Measurements from ENCODE around the gene RPS3A.
"Not testable (repeated sequence)": the region's sequence is repeated elsewhere in the genome, so short reads cannot be mapped to it uniquely, and the experiment has no call there.

RPS3A gene

DNA sequence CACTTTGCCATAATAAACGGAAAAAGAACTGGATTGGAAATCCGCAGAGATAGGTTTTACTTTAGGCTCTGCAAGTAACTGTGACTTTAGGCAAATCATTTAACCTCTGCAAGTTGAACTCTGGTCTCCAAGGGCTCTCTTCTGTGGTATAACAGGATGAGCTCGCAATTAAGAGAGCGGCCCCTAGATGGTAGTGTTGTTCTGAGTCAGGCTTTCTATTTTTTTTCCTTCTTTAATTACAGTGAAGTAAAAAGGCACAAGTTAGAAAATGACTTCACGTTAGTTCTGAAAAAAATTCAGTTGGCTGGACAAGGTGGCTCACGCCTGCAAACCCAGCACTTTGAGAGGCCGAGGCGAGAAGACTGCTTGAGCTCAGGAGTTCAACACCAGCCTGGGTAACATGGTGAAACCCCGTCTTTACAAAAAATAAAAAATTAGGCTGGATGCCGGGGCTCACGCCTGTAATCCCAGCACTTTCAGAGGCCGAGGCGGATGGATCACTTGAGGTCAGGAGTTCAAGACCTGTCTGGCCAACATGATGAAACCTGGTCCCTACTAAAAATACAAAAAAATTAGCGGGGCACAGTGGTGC is 18.0 kb downstream of the RPS3A start:
- no peak for DNase-seq

DNA sequence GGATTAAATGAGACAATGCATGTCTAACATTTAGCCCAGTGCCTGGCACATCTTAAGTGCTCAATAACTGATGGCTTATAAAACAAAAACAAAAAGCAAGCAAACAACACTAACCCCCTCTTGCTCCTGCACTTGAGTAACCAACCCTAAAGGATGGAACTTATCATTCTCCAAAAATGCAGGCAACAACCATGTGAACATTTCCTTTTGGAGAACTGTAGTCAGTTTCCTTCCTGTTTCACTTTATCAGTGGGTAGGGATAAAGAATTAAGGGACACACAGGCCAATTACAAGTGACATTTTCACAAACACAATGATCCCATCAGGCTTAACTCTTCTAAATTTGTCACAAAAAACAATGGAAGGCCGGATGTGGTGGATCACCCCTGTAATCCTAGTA is 30.4 kb downstream of the RPS3A start:
- no peak for DNase-seq

DNA sequence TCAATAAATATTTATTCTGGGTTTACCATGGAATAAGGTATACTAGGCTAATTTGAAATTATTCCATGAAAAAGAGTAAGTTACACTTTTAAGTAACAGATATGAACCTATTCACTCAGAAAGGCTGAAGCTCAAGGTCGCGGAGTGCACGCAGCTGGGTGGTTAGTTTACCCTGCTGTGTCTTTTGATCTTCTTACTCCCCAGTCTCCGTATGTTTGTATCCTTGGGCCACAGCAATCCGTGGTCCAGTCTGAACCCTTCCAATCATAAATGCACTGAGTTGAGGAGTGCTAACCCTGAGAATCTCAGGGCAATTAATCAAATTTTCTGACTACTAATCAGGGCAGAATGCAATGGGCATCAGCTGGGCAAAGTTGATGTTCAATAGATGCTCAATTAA is 33.9 kb downstream of the RPS3A start:
- DNase-seq: no peak

DNA sequence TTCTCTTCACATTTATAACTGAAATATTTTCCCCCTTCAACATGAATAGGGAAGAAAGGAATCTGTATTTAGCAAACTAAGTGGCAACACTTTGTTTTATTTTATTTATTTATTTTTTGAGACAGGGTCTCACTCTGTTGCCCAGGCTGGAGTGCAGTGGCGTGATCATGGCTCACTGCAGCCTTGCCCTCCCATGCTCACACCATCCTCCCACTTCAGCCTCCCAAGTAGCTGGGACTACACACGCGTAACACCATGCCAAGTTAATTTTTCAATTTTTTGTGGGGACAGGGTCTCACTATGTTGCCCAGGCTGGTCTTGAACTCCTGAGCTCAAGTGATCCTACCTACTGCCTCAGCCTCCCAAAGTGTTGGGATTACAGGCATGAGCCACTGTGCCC is 36.6 kb downstream of the RPS3A start:
- not testable (repeated sequence) for DNase-seq

DNA sequence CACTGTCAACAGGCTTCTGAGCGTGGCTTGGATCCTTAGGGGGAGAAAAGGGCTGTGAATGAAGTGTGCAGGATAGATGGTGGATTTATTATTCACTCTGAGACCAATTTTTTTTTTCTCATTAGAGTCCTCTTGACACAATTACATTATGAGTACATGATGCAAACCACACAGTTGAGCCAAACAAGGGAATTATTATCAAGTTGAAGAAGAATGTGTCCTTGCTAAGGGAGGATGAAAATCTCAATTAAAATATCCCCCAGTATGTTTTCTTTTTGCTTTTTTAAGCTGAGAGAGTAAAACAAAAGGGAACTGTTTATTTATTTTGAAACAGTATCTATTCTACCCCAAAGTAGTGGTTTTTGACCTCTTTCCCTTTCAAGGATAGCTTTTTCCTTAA is 40.4 kb downstream of the RPS3A start:
- no peak for DNase-seq

DNA sequence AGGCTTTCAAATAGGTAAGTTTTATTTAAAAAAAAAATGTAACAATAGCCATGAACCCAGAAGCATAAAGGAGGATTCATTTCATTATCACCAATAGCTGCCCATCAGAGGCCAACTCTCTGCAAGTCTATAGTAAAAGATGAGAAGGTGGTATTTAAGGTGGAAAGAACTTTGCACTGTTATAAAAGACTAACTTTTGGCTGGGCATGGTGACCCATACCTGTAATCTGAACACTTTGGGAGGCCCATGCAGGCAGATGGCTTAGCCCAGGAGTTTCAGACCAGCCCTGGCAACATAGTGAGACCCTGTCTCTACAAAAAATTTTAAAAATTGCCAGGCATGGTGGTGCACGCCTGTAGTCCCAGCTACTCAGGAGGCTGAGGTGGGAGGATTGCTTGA is 43.3 kb downstream of the RPS3A start:
- no peak for DNase-seq

DNA sequence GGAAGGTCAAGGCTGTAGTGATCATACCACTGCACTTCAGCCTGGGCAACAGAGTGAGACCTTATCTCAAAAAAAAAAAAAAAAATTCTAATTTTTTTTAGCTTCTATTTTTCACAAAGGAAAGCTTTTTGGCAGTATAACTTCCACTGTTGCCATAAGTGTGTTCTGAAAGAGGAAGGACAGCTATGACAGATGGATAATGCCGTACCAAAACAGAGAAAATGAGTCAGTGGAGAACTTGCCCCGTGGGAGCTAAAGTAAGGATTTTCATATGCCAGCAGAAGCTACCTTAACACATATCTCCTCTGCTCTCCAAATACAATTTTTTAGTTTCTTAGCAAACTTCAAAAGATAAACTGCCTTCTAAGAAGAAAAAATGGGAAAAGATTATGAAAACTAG is 43.7 kb downstream of the RPS3A start:
- no peak for DNase-seq

DNA sequence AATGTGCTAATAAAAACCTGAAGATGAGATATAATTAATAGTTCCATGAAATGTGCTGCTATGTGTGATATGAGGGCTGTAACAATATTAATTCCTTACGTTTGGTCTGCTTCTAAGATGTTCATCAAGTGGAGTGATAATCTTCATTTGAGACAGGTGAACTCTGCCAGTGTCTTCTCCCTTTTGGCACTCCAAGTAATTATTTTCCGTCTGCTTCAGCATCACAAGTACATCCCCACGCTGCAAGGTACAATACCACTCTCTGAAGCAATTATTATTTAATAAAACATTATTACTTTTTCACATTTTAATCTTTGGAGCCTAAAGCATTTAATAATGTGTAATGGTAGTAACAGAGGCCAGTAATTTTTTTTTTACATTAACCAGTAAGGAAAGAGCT is 44.4 kb downstream of the RPS3A start:
- no peak for DNase-seq

DNA sequence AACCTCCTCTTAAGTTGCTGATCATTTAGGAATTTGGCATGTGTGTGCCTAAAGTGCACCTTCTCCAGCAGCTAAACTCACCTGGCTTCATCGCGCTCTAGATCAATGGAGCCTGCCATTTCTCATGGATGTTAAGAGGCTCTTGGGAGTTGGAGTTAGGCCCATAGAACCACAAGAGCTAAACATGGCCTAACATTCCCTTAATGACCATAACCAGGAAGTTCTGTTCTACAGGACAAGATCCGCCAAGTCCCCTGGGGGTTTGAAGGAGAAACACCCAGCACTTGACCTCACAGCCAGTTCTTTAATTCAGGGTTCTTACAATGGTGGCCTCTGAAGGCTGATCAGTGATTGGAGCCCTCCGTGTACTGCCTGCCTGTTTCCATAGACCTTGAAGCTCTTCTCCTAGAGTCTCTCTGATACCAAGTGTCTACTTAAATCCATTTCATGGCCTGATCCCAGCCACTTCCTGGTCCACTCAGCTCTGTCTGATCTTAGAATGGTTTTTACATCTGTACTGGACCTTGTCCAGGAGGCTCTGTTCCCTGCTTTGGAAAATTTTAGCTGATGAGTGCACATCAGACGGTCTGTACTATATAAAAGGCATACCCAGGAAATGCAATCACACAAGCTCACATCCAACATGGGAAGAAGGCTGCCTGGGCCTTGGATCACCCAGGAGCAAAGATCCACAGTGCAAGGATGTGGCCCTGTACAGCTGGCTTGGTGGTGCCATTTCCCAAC is 45.1 kb downstream of the RPS3A start:
- no peak for DNase-seq

DNA sequence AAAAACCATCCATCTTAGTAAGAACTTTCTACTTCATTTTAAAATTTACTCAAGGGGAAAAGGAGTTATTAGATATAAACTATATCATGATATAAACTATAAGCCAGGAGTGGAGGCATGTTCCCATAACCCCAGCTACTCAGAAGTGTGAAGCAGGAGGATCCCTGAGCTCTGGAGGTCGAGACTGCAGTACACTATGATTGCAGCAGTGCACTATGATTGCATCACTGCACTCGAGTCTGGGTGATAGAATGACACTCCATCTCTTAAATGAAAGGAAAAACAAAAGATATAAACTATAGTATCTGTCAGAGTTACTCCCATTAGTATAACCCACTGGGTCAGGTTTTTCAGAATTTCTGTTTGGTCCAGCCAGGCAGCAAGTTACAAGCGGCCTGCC is 47.6 kb downstream of the RPS3A start:
- no peak for DNase-seq

DNA sequence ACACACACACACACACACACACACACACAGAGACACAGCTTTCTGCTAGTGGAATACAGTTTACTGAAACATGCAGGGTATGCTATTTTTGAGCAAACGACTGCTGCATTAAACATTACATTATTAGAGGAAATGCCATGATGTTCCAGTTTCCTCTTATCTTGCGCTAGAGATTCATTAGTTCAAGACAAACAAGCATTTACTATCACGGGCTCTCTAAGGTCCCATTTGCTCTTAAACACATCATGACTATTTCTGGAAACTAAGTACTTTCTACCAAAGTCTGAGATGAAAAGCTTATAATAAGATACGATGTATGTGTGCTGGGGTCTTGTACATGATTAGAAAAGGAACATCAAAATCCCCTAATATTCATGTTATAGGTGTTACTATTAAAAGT is 48.8 kb downstream of the RPS3A start:
- DNase-seq: no peak

DNA sequence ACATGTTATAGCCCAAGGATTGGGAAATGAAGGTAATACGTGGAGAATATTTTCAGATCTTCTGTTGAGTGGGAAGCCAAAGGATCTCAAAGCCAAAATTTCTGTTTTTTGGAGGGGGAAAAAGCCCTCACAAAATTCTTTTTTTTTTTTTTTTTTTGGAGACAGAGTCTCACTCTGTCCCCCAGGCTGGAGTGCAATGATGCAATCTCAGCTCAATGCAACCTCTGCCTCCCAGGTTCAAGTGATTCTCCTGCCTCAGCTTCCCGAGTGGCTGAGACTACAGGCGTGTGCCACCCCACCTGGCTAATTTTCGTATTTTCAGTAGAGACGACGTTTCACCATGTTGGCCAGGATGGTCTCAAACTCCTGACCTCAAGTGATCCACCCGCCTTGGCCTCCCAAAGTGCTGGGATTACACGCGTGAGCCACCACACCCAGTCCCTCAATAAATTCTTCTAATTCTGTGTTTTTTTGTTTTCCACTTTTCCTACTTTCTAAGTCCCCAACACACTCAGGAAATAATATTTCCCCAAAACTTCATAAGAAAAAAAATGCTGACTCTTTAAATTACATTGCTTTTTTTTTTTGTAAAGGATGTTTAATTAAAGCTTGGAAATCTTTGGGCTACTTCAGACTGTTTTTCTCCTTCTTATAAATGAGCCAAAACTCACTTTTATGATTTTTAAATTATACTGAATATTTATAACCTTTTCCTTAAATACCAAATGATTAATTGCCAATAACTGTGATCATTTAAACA is 51.6 kb downstream of the RPS3A start:
- no peak for DNase-seq

DNA sequence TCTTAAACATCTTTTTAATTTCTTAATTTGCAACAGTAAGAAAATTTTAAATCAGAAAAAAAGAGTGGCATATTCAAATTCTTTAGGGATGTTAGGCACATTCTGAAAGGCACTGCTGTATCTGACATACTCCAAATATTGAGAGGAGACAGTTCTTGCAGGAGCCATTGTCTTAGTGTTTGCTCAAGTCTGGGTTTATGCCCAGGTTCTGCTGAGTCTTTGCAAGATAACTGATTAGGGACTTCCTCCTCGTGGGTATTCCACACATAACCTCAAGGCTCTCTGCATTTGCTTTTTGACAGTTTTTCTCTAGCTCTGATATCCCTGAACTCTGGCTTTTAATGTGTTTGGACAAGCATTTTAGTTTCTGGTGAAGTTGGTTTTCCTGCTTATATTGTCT is 52.6 kb downstream of the RPS3A start:
- DNase-seq: no peak

DNA sequence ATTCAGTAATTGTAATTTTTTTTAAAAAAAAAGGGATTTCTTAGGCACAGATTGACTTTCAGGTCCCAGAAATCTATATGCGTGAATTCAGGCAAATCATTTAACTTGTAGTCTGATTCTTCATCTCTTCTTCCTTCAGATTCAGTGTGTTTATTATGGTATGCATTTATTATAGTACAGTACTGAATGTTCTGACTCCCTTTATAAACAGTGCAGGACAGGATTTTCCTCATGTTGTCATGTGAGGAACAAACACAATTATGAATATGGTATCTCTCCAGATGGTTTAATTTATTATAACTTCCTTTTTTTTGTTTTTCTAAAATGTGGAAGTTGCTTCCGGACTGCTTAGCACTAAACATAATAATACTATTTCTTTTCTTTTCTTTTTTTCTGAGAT is 54.2 kb downstream of the RPS3A start:
- DNase-seq: no peak
